ENCODE results near the gene NEDD4L.
"Not testable (repeated sequence)": the region's sequence is repeated elsewhere in the genome, so short reads cannot be mapped to it uniquely, and the experiment has no call there.

Gene NEDD4L

GRCh38 chr18:58249712-58250111, 205.7 kb downstream of the NEDD4L start:
- DNase-seq, result no peak

GRCh38 chr18:58251416-58251815, 207.4 kb downstream of the NEDD4L start:
- DNase-seq, result no peak

GRCh38 chr18:58252166-58252565, 208.1 kb downstream of the NEDD4L start:
- DNase-seq, result no peak

GRCh38 chr18:58253318-58253717, 209.3 kb downstream of the NEDD4L start:
- DNase-seq, result no peak

GRCh38 chr18:58253871-58254270, 209.8 kb downstream of the NEDD4L start:
- no peak for DNase-seq

- DNase-seq, result no peak
These were observed 211.0 kb downstream of the NEDD4L start for GRCh38 chr18:58254873-58255511.

- DNase-seq, result no peak
These were observed 211.8 kb downstream of the NEDD4L start for GRCh38 chr18:58255701-58256311.

- no peak for DNase-seq
These were observed 212.5 kb downstream of the NEDD4L start for GRCh38 chr18:58256316-58257080.

GRCh38 chr18:58257461-58257860, 213.4 kb downstream of the NEDD4L start:
- no peak for DNase-seq

GRCh38 chr18:58258692-58259342, 214.8 kb downstream of the NEDD4L start:
- DNase-seq, result no peak

GRCh38 chr18:58263055-58263957, 219.3 kb downstream of the NEDD4L start:
- DNase-seq, result no peak

- DNase-seq, result no peak
These were observed 220.0 kb downstream of the NEDD4L start for GRCh38 chr18:58264075-58264474.

GRCh38 chr18:58264840-58265239, 220.8 kb downstream of the NEDD4L start:
- DNase-seq, result no peak

- not testable (repeated sequence) for DNase-seq
These were observed 221.5 kb downstream of the NEDD4L start for GRCh38 chr18:58265489-58265888.

- DNase-seq, result no peak
These were observed 222.3 kb downstream of the NEDD4L start for GRCh38 chr18:58266291-58266690.

GRCh38 chr18:58267493-58267892, 223.5 kb downstream of the NEDD4L start:
- no peak for DNase-seq

- DNase-seq, result no peak
These were observed 224.8 kb downstream of the NEDD4L start for GRCh38 chr18:58268849-58269248.

GRCh38 chr18:58269931-58270330, 225.9 kb downstream of the NEDD4L start:
- DNase-seq, result no peak

- no peak for DNase-seq
These were observed 226.4 kb downstream of the NEDD4L start for GRCh38 chr18:58270396-58270795.

- no peak for DNase-seq
These were observed 227.7 kb downstream of the NEDD4L start for GRCh38 chr18:58271770-58272169.

- no peak for DNase-seq
These were observed 228.2 kb downstream of the NEDD4L start for GRCh38 chr18:58272209-58272608.

GRCh38 chr18:58272779-58273435, 228.9 kb downstream of the NEDD4L start:
- DNase-seq, result no peak

Measured in activated CD4-positive, alpha-beta T cell treated with anti-CD3 and anti-CD28 coated beads, Interleukin-2, Interleukin-6, amounts not matched to agents 100 ng/mL and 50 ng/mL, durations not matched to agents 16 hours and 8 hours (primary cell).